ENCODE data around the gene GJC1.

Gene GJC1

DNA sequence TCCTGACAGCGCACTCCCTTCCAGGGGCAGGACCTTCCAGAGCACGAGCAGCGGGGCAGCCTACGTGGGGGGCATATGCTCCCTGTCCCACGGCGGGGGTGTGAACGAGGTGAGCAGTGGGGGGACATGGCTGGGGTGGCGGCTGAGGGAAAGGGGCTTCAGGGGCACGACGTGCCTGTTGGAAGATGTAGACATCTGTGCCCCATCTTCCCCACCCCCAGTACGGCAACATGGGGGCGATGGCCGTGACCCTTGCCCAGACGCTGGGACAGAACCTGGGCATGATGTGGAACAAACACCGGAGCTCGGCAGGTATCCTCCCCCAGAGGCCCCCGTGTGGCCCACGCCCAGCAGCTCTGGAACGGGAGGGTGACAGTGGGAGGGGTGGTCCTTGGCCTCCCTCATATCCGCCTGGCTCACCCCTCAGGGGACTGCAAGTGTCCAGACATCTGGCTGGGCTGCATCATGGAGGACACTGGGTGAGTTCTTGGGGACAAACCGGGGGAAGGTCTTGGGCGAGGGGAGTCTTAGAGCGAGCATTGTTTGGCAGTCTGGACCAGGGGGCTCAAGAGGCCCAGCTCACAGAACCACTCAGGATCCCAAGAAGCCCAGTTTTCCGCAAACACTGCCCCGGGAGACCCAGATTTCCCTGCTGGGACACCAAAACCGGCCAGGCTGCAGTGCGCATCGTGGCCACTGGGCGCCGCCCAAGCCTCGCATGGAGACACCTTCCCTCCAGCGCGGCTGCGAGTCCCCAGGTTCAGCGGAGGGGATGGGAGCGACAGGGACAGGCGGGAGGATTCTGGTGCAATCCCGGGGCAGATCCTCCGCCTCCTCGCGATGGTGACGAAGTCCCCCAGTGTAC, 55.6 kb downstream of the GJC1 start:
- H3K79me1 ChIP-seq (ENCODE audit: low read length) = no peaks in the 10 kb centered on the region
- no peak overlapping the region for H3K14ac ChIP-seq (ENCODE audit: low read length)
- no peaks in the 10 kb centered on the region for H3K9me3 ChIP-seq (ENCODE audit: insufficient read depth, low read depth, low read length)
- no peaks in the 10 kb centered on the region for H3K36me3 ChIP-seq (ENCODE audit: control insufficient read depth in 1 of 2, insufficient read depth in 2 of 2, low read length in 2 of 2)
- no peak overlapping the region for H2AK5ac ChIP-seq (ENCODE audit: low read length)
- no peak overlapping the region for H3K18ac ChIP-seq (ENCODE audit: low read length)
- H2AFZ ChIP-seq (ENCODE audit: insufficient read depth, low read length, poor library complexity) = peak overlapping the region; percentile 53
- H4K12ac ChIP-seq (ENCODE audit: low read depth, low read length) = no peak overlapping the region
- H3K4me2 ChIP-seq (ENCODE audit: low read length) = peak overlapping the region; percentile 93
- H3K4me3 ChIP-seq (ENCODE audit: low read depth, low read length) = peak overlapping the region; percentile 31
- H3K4me1 ChIP-seq (ENCODE audit: control insufficient read depth in 1 of 2, insufficient read depth in 2 of 2, low read length in 2 of 2) = peaks cover 4 to 11% of the 10 kb centered on the region in 2 experiments
- no peaks in the 10 kb centered on the region for H3K79me2 ChIP-seq (ENCODE audit: control insufficient read depth, insufficient read depth, low read length, poor library complexity)
- H2BK12ac ChIP-seq (ENCODE audit: low read length) = no peak overlapping the region
- no peak overlapping the region for H2BK5ac ChIP-seq (ENCODE audit: low read depth, low read length, poor library complexity)
- DNase-seq = peak; percentile 84 to 97
- H3K4ac ChIP-seq (ENCODE audit: low read depth, low read length) = no peak overlapping the region
- no peak overlapping the region for H4K91ac ChIP-seq (ENCODE audit: low read depth, low read length)
- no peak overlapping the region for H3K9ac ChIP-seq (ENCODE audit: low read length)
- H3K27me3 ChIP-seq (ENCODE audit: insufficient read depth, low read length) = peaks cover 2% of the 10 kb centered on the region
- no peak overlapping the region for H3K23ac ChIP-seq (ENCODE audit: low read length)
- H4K8ac ChIP-seq (ENCODE audit: low read depth, low read length) = no peak overlapping the region
- WGBS (ENCODE audit: extremely low coverage, insufficient coverage, insufficient read length) = no CpG with 5 or more reads among the region's 42 CpGs
- H2BK120ac ChIP-seq (ENCODE audit: insufficient read depth, low read length, poor library complexity) = no peak overlapping the region
- no peak overlapping the region for H3K27ac ChIP-seq (ENCODE audit: low read depth, low read length)

DNA sequence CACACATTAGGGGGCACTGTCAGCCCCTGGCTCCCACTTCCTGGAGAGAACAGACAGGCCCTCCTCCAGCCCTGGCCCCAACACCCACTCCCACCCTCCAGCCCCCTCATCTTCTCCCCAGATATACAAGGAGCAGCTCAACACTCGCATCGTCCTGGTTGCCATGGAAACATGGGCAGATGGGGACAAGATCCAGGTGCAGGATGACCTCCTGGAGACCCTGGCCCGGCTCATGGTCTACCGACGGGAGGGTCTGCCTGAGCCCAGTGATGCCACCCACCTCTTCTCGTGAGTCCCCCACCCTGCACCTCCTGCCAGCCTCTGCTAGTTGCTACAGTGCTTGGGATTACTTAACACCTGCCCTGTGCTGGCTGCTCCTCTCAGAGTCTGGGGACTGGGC, 56.9 kb downstream of the GJC1 start:
- Histone ChIP-seq H3K4me3 (ENCODE audit: low read depth, low read length) (no peak overlapping the region), H2BK5ac (ENCODE audit: low read depth, low read length, poor library complexity) (no peak overlapping the region), H2AK5ac (ENCODE audit: low read length) (no peak overlapping the region), H2BK12ac (ENCODE audit: low read length) (no peak overlapping the region), H2BK120ac (ENCODE audit: insufficient read depth, low read length, poor library complexity) (no peak overlapping the region), H2AFZ (ENCODE audit: insufficient read depth, low read length, poor library complexity) (no peak overlapping the region), H4K8ac (ENCODE audit: low read depth, low read length) (no peak overlapping the region), H3K23ac (ENCODE audit: low read length) (no peak overlapping the region), H3K14ac (ENCODE audit: low read length) (no peak overlapping the region), H3K9me3 (ENCODE audit: insufficient read depth, low read depth, low read length) (no peaks in the 10 kb centered on the region), H3K27me3 (ENCODE audit: insufficient read depth, low read length) (peaks cover 2% of the 10 kb centered on the region), H4K91ac (ENCODE audit: low read depth, low read length) (no peak overlapping the region), H3K9ac (ENCODE audit: low read length) (no peak overlapping the region), H3K4me1 (ENCODE audit: control insufficient read depth in 1 of 2, insufficient read depth in 2 of 2, low read length in 2 of 2) (peaks cover 4 to 11% of the 10 kb centered on the region in 2 experiments), H3K18ac (ENCODE audit: low read length) (no peak overlapping the region), H3K79me1 (ENCODE audit: low read length) (no peaks in the 10 kb centered on the region), H3K36me3 (ENCODE audit: control insufficient read depth in 1 of 2, insufficient read depth in 2 of 2, low read length in 2 of 2) (no peaks in the 10 kb centered on the region), H3K4ac (ENCODE audit: low read depth, low read length) (no peak overlapping the region), H4K12ac (ENCODE audit: low read depth, low read length) (no peak overlapping the region), H3K79me2 (ENCODE audit: control insufficient read depth, insufficient read depth, low read length, poor library complexity) (no peaks in the 10 kb centered on the region), H3K4me2 (ENCODE audit: low read length) (no peak overlapping the region), H3K27ac (ENCODE audit: low read depth, low read length) (no peak overlapping the region)
- DNase-seq = no peak
- WGBS (ENCODE audit: extremely low coverage, insufficient coverage, insufficient read length) = no CpG with 5 or more reads among the region's 6 CpGs

DNA sequence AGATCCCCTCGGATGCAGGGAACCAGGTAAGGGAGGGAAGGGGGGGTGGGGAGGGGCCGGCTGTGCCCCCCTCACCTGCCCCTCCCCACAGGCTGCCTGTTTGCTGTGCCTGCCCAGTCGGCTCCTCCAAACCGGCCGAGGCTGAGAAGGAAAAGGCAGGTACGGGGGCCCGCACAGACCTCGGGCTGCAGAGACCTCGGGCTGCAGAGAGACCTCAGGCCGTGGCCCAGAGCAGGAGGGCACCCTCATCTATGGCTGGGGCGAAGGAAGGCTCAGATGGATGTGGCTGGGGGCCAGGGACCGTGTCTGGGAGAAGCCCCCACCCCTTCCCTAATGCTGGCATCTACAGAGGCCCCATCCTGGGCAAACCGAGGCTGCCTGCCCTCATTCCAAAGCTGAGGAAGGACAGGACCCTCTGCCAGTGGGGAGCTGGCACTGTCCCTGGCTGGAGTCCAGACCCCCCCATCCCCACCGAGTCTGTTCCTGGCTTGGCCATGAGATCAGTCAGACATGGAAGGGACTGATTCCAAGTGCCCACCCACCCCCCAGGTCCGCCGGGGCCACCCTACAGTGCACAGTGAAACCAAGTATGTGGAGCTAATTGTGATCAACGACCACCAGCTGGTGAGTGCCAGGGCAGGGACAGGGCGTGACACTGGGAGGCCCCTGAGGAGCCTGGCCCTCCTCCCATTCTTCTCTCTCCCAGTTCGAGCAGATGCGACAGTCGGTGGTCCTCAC, 57.6 kb downstream of the GJC1 start:
- Histone ChIP-seq H3K14ac (ENCODE audit: low read length) (no peak overlapping the region), H3K27ac (ENCODE audit: low read depth, low read length) (no peak overlapping the region), H3K27me3 (ENCODE audit: insufficient read depth, low read length) (peaks cover 2% of the 10 kb centered on the region), H3K9ac (ENCODE audit: low read length) (no peak overlapping the region), H3K4ac (ENCODE audit: low read depth, low read length) (no peak overlapping the region), H3K23ac (ENCODE audit: low read length) (no peak overlapping the region), H3K18ac (ENCODE audit: low read length) (no peak overlapping the region), H4K12ac (ENCODE audit: low read depth, low read length) (no peak overlapping the region), H4K8ac (ENCODE audit: low read depth, low read length) (no peak overlapping the region), H2BK12ac (ENCODE audit: low read length) (no peak overlapping the region), H2AFZ (ENCODE audit: insufficient read depth, low read length, poor library complexity) (no peak overlapping the region), H3K4me1 (ENCODE audit: control insufficient read depth in 1 of 2, insufficient read depth in 2 of 2, low read length in 2 of 2) (peaks cover 4 to 11% of the 10 kb centered on the region in 2 experiments), H2AK5ac (ENCODE audit: low read length) (no peak overlapping the region), H2BK120ac (ENCODE audit: insufficient read depth, low read length, poor library complexity) (no peak overlapping the region), H3K9me3 (ENCODE audit: insufficient read depth, low read depth, low read length) (no peaks in the 10 kb centered on the region), H2BK5ac (ENCODE audit: low read depth, low read length, poor library complexity) (no peak overlapping the region), H3K4me3 (ENCODE audit: low read depth, low read length) (no peak overlapping the region), H3K79me2 (ENCODE audit: control insufficient read depth, insufficient read depth, low read length, poor library complexity) (no peaks in the 10 kb centered on the region), H4K91ac (ENCODE audit: low read depth, low read length) (no peak overlapping the region), H3K36me3 (ENCODE audit: control insufficient read depth in 1 of 2, insufficient read depth in 2 of 2, low read length in 2 of 2) (no peaks in the 10 kb centered on the region), H3K79me1 (ENCODE audit: low read length) (no peaks in the 10 kb centered on the region), H3K4me2 (ENCODE audit: low read length) (no peak overlapping the region)
- WGBS (ENCODE audit: extremely low coverage, insufficient coverage, insufficient read length) = no CpG with 5 or more reads among the region's 21 CpGs
- no peak for DNase-seq

DNA sequence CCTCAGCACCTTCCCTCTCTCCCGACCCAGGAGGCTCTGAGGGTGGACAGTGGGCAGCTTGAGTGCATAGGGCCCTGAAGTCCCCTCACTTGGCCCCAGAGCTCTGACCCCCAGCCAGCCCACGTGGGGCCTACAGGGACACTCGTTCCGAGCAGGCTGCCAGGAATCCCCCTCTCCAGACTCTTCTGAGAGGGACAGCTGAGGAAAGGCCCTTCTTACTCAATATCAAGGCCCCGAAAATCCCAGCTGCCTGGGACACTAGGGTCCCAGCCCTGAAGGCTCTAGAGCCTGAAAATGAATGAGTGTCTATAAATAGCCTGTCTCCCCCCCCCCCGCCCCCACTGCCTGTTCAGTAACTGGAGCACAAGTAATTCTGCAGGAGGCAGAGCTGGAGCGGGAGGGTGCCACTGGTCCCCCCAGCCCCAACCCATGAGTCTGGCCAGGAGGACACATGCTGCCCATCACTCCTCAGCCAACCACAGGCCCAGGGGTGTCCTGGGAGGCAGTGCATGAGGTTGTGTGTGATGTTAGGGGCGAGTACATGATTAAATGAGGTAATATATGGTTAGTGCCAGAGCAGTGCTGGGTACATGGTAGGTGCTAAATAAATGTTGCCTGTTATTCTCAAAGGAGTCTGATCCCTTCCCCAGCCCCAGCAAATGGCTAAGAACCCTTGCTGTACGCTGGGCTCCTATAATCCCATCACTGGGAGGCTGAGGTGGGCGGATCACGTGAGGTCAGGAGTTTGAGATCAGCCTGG, 59.7 kb downstream of the GJC1 start:
- Histone ChIP-seq H3K4me3 (ENCODE audit: low read depth, low read length) (no peak overlapping the region), H2BK120ac (ENCODE audit: insufficient read depth, low read length, poor library complexity) (no peak overlapping the region), H2BK12ac (ENCODE audit: low read length) (no peak overlapping the region), H3K27me3 (ENCODE audit: insufficient read depth, low read length) (no peaks in the 10 kb centered on the region), H3K23ac (ENCODE audit: low read length) (no peak overlapping the region), H4K12ac (ENCODE audit: low read depth, low read length) (no peak overlapping the region), H3K4me1 (ENCODE audit: control insufficient read depth in 1 of 2, insufficient read depth in 2 of 2, low read length in 2 of 2) (peaks cover 4% of the 10 kb centered on the region in 2 experiments), H3K79me1 (ENCODE audit: low read length) (no peaks in the 10 kb centered on the region), H2AK5ac (ENCODE audit: low read length) (no peak overlapping the region), H3K79me2 (ENCODE audit: control insufficient read depth, insufficient read depth, low read length, poor library complexity) (no peaks in the 10 kb centered on the region), H4K91ac (ENCODE audit: low read depth, low read length) (no peak overlapping the region), H3K4me2 (ENCODE audit: low read length) (no peak overlapping the region), H3K14ac (ENCODE audit: low read length) (no peak overlapping the region), H3K27ac (ENCODE audit: low read depth, low read length) (no peak overlapping the region), H3K36me3 (ENCODE audit: control insufficient read depth in 1 of 2, insufficient read depth in 2 of 2, low read length in 2 of 2) (no peaks in the 10 kb centered on the region), H4K8ac (ENCODE audit: low read depth, low read length) (no peak overlapping the region), H3K9me3 (ENCODE audit: insufficient read depth, low read depth, low read length) (no peaks in the 10 kb centered on the region), H2BK5ac (ENCODE audit: low read depth, low read length, poor library complexity) (no peak overlapping the region), H3K18ac (ENCODE audit: low read length) (no peak overlapping the region), H3K9ac (ENCODE audit: low read length) (no peak overlapping the region), H2AFZ (ENCODE audit: insufficient read depth, low read length, poor library complexity) (no peak overlapping the region), H3K4ac (ENCODE audit: low read depth, low read length) (no peak overlapping the region)
- no peak for DNase-seq
- WGBS (ENCODE audit: extremely low coverage, insufficient coverage, insufficient read length) = no CpG with 5 or more reads among the region's 11 CpGs
